ENCODE data around the gene CELF2. TPM values are rescaled to one million over a fixed set of nuclear protein-coding genes. Genes with fewer than 3 reads are reported as not detected.

CELF2 gene
- total and polyA plus RNA-seq, 12 donors = 13.0 to 90.9 (median 80.9) TPM

DNA sequence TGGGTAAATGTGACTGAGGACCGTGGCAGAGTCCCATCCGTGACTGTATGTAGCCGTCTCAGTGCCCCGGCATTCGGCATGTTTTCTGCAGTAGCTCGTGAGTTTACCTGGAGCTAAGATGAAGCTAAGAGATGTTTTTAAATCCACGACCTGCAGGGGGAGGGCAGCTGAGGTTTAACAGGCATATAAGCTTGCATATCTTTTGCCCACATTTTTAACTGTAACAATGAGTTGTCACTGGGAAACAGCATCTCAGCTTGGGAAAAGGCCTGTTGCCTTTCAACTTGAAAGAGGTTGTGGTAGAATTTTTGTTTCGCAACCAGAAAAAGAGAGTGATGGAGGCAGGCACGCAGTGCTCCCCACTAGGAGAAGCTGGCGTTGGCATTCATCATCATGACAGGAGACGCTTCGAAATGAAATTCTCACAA lies 77.7 kb downstream of the CELF2 start:
- H3K27ac ChIP-seq = no peak overlapping the region
- H3K36me3 ChIP-seq = no peaks in the 10 kb centered on the region
- no peaks in the 10 kb centered on the region for H3K9me3 ChIP-seq
- intact Hi-C loops (cut with DNase I) = no loop called here
- ATAC-seq = no peak
- TF ChIP-seq, protein P1, sequence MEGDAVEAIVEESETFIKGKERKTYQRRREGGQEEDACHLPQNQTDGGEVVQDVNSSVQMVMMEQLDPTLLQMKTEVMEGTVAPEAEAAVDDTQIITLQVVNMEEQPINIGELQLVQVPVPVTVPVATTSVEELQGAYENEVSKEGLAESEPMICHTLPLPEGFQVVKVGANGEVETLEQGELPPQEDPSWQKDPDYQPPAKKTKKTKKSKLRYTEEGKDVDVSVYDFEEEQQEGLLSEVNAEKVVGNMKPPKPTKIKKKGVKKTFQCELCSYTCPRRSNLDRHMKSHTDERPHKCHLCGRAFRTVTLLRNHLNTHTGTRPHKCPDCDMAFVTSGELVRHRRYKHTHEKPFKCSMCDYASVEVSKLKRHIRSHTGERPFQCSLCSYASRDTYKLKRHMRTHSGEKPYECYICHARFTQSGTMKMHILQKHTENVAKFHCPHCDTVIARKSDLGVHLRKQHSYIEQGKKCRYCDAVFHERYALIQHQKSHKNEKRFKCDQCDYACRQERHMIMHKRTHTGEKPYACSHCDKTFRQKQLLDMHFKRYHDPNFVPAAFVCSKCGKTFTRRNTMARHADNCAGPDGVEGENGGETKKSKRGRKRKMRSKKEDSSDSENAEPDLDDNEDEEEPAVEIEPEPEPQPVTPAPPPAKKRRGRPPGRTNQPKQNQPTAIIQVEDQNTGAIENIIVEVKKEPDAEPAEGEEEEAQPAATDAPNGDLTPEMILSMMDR (IDR thresholded peaks at IDR 0.05) = no peak
- no peaks in the 10 kb centered on the region for H3K27me3 ChIP-seq
- no peak overlapping the region for H3K4me3 ChIP-seq
- peaks cover 0 to 55% (median 22%) of the 10 kb centered on the region in 9 donors for H3K4me1 ChIP-seq
- WGBS, 2 donors = 87 to 88% methylated on average over 12 of the region's 12 CpGs
- DNase-seq = no peak

DNA sequence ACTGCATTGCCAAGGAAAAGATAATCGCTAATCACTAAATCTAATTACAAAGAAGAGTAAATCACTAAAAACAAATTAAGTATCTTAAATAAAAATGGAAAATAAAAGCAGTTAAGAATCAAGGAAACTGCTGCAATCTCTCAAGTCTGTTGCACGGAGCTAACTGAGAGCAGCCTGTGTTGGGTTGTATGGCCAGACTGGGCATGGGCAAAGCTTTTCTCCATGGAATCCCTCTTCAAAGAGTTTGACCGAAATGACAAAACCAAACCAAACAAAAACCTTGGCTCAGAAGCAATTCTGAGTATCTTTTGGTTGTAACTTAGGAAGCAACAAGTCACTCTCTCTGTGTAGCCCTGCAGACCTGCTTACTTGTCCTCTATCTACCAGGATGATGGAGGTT lies 78.8 kb downstream of the CELF2 start:
- Histone ChIP-seq H3K4me3 (no peak overlapping the region), H3K9me3 (no peaks in the 10 kb centered on the region), H3K36me3 (no peaks in the 10 kb centered on the region), H3K4me1 (peaks cover 0 to 60% (median 26%) of the 10 kb centered on the region in 9 donors), H3K27me3 (no peaks in the 10 kb centered on the region), H3K27ac (no peak overlapping the region)
- intact Hi-C loops (cut with DNase I) = no loop called here
- TF ChIP-seq, protein P1 (IDR thresholded peaks at IDR 0.05) = no peak
- DNase-seq = no peak
- no peak for ATAC-seq
- WGBS, 2 donors = 78 to 79% methylated on average over 3 of the region's 3 CpGs

DNA sequence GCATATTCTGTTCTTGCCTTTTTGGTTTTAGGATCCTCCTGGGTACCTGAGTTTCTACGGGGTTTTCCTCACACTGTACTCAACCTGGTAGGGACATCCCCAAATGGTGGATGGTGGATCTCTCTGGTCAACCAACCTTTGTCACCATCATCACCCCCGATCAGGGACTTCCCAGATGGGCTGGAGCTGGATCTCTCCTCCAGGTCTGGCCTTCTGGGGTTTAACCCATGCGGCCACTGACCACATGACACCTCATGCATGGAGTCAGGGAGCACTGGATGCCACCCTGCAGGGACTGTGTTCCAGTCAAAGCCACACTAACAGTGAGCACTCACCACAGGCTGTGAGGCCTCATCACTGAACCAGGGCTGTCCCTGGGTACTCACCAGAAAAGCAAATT lies 80.0 kb downstream of the CELF2 start:
- 96 to 97% methylated on average over 3 of the region's 3 CpGs for WGBS, 2 donors
- ATAC-seq = peak in 3 of 8 donors; percentile 10 to 40 (median 12)

DNA sequence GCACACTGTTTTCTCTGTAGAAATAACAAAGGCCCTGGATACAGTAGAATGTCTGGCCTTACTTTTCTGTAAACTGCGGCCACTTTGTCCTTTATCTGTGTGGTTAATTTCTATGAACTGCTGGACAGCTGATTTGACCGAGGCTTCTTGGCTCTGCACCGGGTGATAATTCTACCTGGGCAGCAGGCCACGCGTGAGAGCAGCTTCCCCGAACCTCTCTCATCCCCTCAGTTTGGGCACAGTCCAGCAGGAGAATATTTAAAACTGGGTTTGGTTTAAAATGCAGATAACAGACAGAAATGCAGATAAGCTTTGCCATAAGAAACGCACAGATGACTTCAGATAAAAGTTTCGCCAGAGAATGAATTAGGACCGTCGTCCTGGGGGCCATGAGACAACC lies 81.0 kb downstream of the CELF2 start:
- no peaks in the 10 kb centered on the region for H3K9me3 ChIP-seq
- intact Hi-C loops (cut with DNase I) = no loop called here
- H3K27me3 ChIP-seq = no peaks in the 10 kb centered on the region
- WGBS, 2 donors = 37 to 46% methylated on average over 10 of the region's 10 CpGs
- no peaks in the 10 kb centered on the region for H3K36me3 ChIP-seq
- peak in 1 of 2 donors; percentile 26 for DNase-seq
- H3K4me1 ChIP-seq = peaks cover 0 to 52% (median 28%) of the 10 kb centered on the region in 9 donors
- peak overlapping the region in 2 of 10 donors; percentile 23 to 37 for H3K27ac ChIP-seq
- TF ChIP-seq, protein P1 (IDR thresholded peaks at IDR 0.05) = no peak
- no peak overlapping the region for H3K4me3 ChIP-seq
- peak; percentile 47 to 85 (median 72) for ATAC-seq

More for the DNA sequence above, 80.0 kb downstream of the CELF2 start:
- peaks cover 0 to 62% (median 30%) of the 10 kb centered on the region in 9 donors for H3K4me1 ChIP-seq
- intact Hi-C loops (cut with DNase I) = no loop called here
- TF ChIP-seq, protein P1 (IDR thresholded peaks at IDR 0.05) = no peak
- no peaks in the 10 kb centered on the region for H3K36me3 ChIP-seq
- no peak overlapping the region for H3K27ac ChIP-seq
- DNase-seq = no peak
- H3K27me3 ChIP-seq = no peaks in the 10 kb centered on the region
- H3K4me3 ChIP-seq = no peak overlapping the region
- no peaks in the 10 kb centered on the region for H3K9me3 ChIP-seq
